Activated effector memory CD4-positive, alpha-beta T cell treated with Interleukin-2 at 50 U/mL for 16 hours (primary cell): Measurements from ENCODE around the gene PPARD.
A peak's percentile ranks its signal among the peaks of the same experiment; 100 is the strongest.
"Not testable (repeated sequence)": the region's sequence is repeated elsewhere in the genome, so short reads cannot be mapped to it uniquely, and the experiment has no call there.

Experiments used
- DNase-seq: peaks from one replicate; pipeline ENCODE4 v3.0.0-alpha.2; 2020

The PPARD gene

DNA sequence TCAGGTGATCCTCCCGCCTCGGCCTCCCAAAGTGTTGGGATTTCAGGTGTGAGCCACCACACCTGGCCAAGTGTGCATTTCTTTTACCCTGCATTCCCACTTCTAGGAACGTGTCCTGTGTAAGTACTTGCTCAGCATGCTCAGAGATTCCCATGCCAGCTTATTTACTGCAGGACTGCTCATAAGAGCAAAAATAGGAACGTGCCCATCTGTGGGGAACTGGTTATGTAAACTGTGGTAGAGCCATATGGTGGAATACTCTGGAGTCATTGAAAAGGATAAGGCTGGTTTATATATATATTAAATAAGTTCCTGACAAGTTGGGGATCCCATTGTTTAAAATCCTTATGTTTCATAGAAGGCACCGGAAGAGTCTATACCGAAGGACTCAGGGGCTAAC lies 71.6 kb downstream of the PPARD start:
- DNase-seq: no peak

DNA sequence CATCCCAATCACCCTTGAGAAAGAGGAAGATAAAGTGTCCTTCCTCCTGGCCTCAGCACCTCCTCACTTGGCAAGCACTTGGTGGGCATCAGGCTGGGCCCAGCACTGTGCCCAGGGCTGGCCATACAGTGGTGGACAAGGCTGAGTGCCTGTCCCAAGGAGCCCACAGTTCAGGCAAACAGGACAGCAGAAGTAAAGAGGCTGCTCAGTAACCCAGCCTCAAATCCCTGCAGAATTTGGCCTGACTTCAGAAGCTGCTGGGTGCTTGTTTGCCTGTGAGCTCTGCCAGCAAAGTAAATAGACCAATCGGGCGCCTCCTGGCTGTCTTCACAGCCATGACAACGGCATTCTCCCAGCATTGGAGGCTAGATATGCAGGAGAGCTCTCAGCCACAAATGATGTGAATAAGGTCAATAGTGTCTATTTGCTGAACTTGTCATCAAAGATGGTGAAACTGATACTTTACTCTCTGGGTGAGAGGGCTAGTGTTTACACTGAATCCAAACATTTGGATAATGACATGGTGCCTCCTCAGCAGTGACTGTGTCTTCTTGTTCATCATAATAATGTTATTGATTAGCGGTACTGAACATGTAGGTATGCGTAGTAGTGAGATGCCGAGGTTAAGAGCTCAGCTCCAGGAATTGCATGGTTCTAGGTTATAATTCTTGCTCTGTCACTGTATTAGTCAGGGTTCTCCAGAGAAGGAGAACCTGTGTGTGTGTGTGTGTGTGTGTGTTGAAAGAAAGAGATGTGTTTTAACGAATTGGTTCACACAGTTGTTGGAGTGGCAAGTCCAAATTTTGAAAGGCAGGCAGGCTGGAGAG lies 72.9 kb downstream of the PPARD start:
- peak; percentile 27 for DNase-seq

DNA sequence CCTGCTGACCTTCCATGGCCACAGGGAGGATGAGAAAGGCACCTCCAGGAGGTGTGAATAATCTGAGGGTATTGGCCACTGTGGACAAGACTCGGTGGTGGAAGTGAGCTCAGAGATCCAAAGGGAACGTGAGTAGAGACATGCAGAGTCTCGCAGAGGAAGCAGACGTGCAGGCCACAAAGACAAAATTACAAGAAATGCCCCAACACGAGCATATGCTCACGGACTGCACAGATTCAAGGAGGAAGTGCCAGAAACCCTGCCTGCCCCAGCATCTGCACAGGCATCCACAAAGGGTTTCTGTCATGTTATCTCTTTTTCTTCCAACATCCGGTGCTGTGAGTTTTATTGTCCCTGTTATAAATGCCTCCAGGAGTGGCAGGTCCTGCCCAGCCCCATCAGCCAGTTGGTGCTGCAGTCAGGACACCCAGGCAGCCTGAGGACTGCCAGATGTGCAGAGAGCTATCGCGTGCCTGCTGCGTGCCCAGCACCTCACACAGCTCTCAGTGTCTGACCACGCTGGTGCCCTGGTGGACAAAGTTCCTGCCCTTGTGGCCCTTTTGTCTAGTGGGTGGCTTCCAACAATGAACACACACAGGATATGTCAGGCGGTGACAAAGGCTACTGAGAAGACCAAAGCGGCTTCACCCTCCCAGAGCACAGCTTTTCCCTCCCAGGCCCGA lies 75.8 kb downstream of the PPARD start:
- DNase-seq: no peak

DNA sequence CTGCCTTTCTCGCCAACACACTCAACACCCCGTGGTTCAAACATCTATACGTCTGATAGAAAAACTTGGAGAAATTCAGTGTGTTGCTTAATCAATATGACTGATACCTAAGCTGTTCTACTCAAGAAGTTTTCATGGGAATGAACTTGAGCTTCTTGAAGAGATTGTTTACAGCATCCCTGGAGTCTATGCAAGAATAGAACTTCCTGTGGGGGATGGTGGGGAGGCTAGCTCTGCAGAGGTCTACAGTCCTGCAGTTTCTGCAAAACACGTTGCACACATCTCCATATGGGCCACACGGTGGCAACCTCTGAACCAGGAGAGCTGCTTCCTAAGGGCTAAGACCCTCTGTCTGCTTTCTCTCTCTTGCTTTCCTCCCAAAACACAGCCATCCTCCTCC lies 77.1 kb downstream of the PPARD start:
- DNase-seq: no peak

DNA sequence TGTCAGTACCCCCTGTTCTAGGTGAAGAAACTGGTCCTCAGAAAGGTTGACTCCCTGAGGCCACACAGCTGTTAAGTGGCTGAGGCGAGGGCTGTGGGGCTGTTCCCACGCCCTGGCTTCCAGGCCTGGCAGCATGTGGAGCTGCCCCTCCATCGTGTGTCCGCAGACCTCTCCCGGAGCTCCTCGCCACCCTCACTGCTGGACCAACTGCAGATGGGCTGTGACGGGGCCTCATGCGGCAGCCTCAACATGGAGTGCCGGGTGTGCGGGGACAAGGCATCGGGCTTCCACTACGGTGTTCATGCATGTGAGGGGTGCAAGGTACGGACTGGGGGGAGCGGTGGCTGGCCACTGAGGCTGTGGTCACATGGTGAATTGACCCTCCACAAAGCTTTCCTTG lies 77.6 kb downstream of the PPARD start:
- DNase-seq: no peak

DNA sequence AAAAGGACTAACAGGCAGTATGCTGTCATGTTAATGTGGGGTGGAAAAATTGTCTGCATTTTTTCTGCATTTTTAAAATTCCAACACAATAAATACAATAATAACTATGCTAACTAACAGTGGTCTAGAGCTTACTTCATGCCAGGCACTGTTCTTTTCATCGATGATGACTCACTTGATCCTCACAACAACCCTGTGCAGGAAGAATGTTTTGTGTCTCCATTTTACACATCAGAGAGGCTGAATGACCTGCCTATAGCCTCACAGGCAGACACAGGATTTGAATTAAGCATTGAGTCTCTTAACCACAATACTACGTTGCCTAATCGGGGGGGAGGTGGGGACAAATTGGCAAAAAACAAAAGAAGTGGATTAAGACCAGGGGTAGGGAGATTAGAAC lies 82.9 kb downstream of the PPARD start:
- no peak for DNase-seq

DNA sequence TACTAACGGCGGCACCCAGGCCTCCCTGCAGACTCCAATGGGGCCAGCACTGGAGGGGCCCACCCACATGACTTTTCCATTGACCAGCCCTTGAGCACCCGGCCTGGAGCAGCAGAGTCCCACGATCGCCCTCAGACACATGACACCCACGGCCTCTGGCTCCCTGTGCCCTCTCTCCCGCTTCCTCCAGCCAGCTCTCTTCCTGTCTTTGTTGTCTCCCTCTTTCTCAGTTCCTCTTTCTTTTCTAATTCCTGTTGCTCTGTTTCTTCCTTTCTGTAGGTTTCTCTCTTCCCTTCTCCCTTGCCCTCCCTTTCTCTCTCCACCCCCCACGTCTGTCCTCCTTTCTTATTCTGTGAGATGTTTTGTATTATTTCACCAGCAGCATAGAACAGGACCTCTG lies 83.7 kb downstream of the PPARD start:
- DNase-seq: no peak

DNA sequence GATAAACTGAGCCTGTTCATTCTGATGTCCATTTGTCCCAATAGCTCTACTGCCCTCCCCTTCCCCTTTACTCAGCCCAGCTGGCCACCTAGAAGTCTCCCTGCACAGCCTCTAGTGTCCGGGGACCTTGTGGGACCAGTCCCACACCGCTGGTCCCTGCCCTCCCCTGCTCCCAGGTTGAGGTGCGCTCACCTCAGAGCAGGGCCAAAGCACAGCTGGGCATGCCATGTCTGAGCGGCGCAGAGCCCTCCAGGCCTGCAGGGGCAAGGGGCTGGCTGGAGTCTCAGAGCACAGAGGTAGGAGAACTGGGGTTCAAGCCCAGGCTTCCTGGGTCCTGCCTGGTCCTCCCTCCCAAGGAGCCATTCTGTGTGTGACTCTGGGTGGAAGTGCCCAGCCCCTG lies 85.1 kb downstream of the PPARD start:
- DNase-seq: no peak

DNA sequence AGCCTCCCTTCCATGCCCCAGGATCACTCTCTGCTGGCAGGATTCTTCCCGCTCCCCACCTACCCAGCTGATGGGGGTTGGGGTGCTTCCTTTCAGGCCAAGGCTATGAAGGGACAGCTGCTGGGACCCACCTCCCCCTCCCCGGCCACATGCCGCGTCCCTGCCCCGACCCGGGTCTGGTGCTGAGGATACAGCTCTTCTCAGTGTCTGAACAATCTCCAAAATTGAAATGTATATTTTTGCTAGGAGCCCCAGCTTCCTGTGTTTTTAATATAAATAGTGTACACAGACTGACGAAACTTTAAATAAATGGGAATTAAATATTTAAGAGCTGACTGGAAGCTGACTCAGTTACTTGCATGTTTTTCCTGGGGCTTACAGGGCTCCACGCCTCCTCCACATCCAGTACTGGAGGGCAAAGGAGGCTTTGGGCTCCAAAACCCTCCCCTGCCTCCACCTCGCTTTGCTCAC lies 85.5 kb downstream of the PPARD start:
- DNase-seq: no peak

DNA sequence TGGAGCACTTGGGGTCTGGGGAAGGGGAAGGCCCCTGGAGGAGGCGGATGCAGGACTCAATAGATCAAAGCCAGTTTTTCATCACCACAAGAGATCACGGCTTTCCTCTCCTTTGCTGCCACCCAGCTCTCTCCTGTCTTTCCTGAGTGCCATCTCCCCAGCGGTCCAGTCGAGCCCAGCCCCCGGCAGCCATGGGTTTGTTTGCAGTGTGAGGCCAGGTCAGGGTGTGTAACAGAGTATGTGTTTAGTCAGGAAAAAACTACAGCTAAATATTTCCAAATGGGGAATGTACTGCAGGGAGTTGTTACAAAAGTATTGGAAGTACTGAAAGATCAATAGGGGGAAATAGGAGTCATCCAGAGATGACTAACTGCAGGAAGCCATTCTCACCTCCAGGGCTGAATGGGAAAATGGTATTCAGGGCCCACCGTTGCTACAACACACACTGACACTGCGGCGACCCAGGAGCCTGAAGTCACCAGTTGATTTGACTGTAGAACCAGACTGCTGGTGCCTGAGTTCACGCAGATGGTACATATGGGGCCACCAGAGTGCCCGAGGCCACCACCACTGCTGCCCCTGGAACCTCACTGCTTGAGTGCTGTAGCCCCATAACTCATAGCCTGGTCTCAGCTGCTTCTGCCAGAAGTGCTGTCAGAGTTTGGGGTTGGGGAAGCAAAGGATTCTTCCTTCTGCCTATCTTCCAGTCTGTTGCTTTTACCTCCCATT lies 86.2 kb downstream of the PPARD start:
- no peak for DNase-seq

DNA sequence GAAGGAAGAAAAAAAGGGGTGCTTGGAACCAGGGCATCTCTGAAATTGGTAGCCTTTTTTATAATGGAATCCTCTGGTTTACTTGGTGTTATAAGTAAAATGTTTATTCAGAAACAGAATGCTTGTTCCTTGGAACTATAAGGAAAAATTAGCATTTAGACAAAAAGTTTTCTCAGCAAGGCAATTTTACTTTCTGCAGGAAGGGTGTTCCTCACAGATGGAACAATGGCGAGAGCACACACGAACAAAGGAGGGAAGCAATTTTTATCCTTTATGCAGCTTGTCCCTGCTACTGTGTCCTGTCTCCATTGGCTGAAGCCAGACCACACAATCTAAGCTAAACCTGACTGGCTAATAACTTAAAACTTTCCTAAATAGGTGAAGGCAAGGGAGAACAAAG lies 87.1 kb downstream of the PPARD start:
- DNase-seq: no peak

DNA sequence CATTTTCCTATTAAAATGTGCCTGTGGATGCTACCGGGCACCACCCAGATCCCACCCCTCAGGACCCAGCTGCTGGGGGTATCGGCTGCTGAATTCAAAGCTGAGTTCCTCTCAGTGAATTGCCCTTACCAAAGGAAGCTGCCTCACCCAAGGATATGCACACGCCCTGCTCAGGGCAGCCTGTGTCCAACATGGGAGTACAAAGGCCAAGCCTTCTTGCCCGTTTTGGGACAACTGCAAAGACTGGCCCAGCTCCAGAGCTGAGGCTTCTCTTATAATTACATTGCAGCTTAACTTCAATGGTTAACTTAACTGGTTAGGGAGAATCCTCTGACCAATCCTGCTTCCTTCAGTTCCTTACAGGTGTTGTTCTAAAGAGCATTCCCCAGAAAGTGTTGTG lies 89.9 kb downstream of the PPARD start:
- no peak for DNase-seq

DNA sequence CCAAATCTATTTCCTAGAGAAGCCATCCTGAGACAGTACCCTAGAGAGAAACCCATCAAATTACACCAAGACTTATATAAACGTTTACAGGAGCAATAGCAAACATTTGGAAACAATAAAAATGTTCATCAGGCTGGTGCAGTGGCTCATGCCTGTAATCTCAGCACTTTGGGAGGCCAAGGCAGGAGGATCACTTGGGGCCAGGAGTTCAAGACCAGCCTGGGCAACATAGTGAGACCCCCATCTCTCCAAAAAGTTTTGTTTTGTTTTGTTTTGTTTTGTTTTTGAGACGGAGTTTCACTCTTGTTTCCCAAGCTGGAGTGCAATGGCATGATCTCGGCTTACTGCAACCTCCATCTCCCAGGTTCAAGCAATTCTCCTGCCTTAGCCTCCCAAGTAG lies 90.3 kb downstream of the PPARD start:
- DNase-seq: not testable (repeated sequence)

DNA sequence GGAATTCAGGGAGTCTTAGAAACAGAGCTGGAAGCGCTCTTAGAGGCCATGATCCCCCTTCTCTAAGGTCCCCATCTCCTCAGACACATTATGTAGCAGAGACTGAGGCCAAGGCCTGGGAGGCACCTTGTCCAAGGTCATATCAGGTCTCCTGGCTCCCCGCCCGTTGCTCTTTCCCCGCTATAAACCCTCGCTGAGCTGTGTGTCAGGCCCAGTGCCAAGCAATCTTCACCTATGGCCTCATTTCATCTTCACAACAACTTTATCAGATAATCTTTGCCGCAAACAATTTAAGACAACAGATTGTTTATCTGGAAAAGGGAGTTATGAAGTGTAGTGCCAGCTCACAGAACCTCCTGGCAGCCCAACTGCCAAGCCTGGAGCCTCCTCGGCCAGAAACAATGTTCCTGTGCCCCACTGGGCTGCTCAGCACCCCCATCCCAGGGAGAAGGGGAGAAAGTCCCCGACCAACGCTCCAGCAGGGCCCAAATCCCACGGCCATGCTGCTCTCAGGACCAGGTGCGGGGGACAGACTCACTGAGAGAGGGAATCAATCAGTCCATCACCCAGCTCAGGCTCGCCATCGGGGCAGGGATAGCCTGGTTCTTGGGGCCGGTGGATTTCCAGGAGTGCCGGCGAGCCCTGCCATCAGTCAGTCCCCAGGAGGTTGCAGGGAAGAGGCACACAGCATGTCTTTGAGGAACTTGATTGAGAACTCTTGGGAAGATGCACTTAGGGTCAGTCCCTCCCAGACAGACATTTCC lies 92.9 kb downstream of the PPARD start:
- no peak for DNase-seq

DNA sequence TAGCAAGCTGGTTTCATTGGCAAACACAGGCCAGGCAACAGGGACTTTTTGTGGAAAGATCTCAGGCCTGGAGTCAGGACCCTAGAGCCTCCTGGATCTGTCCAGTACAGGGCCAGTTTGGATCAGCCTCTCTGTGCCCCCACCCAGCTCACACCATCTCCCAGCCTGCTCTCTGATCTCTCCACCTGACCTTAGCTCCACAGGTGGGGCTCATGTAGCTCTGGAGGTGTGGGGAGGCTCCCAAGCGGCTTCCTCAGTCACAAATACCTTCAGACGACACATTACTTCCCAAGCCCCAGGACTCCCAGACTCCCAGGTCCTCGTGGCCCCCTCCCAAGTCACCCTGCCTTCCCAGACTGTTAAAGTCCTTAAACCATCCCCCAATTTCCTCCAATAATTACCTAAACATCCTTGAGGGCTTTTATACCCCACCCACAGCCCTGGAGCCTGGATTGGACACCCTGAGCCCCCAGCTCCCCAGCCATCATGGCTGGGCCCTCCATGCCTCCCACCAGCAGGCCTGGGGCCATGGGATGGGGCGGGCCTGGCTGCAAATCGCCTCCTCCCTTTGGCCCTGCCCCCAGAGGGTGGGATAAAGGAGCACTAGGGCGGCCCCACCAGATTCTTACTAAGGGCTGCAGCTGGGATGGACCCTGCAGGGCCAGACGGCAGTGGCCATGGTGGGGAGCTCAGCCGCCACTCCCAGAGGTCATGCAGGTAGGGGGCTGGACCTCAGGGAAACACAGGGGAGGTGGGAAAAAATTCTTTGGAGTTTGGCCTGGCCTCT lies 93.9 kb downstream of the PPARD start:
- no peak for DNase-seq

DNA sequence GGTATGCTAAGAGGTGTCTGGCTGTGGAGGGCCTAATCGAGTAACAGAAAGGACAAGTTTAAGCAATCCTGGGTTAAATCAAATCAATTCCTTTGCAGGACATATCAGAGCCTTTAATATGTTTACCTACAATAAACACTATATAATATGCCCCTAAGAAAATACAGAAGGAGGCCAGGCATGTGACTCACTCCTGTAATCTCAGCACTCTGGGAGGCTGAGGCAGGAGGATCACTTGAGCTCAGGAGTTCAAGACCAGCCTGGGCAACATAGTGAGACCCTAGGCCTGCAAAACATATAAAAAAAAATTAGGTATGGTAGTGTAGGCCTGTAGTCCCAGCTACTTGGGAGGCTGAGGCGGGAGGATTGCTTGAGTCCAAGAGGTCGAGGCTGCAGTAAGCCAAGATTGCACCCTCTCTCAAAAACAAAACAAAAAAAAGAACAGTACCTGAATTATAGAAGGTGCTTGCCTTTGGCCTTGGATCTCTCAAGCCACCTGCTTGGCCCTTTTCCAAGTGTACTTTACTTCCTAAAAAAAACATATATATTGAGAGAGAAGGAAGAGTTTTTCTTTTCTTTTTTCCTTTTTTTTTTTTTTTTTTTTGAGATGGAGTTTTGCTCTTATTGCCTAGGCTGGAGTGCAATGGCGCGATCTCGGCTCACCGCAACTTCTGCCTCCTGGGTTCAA lies 96.2 kb downstream of the PPARD start:
- not testable (repeated sequence) for DNase-seq

DNA sequence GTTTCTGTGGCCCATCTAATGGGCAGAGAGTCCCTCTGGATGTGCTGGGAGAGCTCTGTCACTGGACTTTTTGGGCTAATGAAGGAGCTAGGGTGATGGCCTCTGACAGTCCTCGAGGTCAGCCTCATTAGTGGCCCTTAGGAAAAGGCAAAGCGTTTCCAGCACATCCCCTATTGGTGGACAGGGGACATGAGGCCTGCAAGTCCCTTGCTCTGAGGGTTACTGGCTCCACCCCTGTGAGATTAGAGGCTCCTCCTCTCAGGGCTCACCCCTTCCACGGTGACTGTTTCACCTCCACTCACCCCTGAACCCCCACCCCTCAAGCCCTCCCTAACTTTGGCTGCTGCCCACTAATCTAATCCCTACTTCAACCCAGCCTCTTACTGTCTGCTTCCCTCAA lies 97.0 kb downstream of the PPARD start:
- DNase-seq: no peak

DNA sequence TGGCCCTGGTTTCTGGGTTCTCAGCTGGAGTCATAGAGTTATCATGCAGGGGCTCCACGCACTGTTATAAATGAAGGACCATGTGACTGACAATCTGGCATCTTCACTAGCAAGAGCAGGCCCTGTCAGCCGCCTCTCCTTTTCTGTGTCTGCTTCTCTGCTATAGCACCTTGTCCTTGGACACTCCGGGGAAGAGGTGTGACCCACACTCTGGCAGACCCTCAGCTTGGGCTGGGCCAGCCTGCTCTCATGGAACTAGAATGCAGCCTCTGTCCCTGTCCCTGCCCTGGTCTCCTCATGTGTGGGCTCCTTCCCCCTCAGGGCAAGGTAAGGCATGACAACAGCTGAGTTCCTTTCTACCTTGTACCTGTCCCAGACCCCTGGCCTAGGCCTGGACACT lies 98.8 kb downstream of the PPARD start:
- no peak for DNase-seq

DNA sequence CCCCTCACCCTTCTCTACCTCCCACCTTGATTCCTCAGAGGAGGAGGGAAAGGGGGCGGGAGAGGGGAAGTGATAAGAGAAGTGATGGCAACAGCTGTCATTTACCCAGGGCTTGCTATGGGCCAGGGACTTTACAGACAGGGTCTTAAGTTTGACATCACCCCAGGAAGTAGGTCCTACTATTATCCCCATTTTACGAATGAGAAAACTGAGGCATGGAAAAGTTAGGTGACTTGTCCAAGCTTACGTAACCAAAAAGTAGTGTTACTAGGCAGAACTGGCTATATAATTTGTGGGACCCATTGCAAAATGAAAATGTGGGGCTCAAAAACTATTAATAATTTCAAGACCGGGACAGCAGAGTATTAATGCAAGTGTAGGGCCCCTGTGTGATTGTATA lies 99.3 kb downstream of the PPARD start:
- no peak for DNase-seq

DNA sequence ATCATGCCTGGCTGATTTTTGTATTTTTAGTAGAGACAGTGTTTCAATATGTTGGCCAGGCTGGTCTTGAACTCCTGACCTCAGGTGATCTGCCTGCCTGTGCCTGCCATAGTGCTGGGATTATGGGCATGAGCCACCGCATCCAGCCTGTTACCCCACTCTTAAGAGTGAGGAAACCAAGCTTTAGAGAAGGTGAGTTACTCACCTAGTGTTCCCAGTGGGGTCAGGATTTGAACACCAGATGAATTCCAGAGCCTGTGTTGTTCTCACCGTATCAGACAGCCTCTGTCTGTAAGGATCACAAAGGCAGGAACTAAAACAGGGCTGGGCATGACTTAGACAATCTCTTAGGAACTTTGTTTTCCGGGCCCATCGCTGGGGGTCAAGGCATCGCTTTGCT lies 100.3 kb downstream of the PPARD start:
- no peak for DNase-seq

DNA sequence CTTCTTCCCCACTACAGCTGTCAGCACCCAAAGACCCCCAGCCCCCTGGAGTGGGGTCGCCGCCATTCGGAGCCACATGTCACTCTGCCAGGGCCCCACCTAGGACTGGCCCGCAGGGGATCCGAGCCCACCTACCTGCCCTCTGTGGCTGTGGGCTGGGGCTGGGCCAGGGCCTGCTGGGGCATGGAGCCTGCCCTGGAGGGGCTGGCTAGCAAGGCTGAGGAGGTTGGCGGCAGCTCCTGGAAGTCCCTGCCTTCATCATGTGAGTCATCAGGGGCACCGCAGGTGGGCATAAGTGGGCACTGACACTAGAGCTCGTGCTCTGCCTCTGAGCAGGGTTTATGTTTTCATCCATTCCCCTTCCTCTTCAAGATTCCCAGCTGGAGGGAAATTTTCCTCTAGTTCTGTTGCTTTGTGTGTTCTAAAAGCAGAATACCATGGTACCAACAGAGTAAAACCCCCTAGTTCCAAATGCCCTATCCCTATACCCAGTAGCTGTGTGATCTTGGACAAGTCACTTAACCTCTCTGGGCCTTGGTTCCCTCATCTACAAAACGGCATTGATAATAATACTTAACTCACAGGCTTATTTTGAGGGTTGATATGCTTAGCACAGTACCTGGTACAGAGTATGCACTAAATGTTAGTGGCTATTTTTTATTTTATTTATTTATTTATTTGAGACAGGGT lies 101.1 kb downstream of the PPARD start:
- DNase-seq: no peak
